Activated T-helper 2 cell treated with anti-CD3 and anti-CD28 coated beads, Interferon-gamma antibody, Interleukin-2, Interleukin-4, amounts not matched to agents 10 μg/mL and 5 μg/mL and 100 μg/mL, durations not matched to agents 14 hours and 24 hours and 36 hours (primary cell): ENCODE measurements around the gene TARBP2. TPM values are rescaled to one million over a fixed set of nuclear protein-coding genes. Genes with fewer than 3 reads are reported as not detected.

Experiments
- DNase-seq: peaks from one replicate; pipeline ENCODE4 v3.0.0; 2021; ENCODE audit warnings: low spot score
- H3K27ac Mint-ChIP-seq: one replicate; pipeline ENCODE4 v1.8.0; 2021; ENCODE audit warnings: mixed read lengths
- H3K27me3 Mint-ChIP-seq: one replicate; pipeline ENCODE4 v1.8.0; 2021; ENCODE audit warnings: low read depth, mixed read lengths
- H3K36me3 Mint-ChIP-seq: one replicate; pipeline ENCODE4 v1.8.0; 2021; ENCODE audit warnings: low read depth, mixed read lengths
- H3K4me1 Mint-ChIP-seq: one replicate; pipeline ENCODE4 v1.8.0; 2021; ENCODE audit warnings: low read depth, mixed read lengths
- H3K4me3 Mint-ChIP-seq: one replicate; pipeline ENCODE4 v1.8.0; 2021; ENCODE audit warnings: low read depth, mild to moderate bottlenecking, moderate library complexity, mixed read lengths
- H3K9me3 Mint-ChIP-seq: one replicate; pipeline ENCODE4 v1.8.0; 2021; ENCODE audit warnings: mixed read lengths
- intact Hi-C: fragments of 100-400 bp; cut with micrococcal nuclease; formaldehyde crosslinking; loops from one replicate; pipeline ENCODE4 v1.15.1; 2023
- total RNA-seq: library from RNA; stranded (reverse); gene quantifications from 2 replicates; pipeline ENCODE4 v1.2.3, GENCODE V29; 2022

The TARBP2 gene
- total RNA-seq, 1 donor from 2014 or later = 47.0 TPM

DNA sequence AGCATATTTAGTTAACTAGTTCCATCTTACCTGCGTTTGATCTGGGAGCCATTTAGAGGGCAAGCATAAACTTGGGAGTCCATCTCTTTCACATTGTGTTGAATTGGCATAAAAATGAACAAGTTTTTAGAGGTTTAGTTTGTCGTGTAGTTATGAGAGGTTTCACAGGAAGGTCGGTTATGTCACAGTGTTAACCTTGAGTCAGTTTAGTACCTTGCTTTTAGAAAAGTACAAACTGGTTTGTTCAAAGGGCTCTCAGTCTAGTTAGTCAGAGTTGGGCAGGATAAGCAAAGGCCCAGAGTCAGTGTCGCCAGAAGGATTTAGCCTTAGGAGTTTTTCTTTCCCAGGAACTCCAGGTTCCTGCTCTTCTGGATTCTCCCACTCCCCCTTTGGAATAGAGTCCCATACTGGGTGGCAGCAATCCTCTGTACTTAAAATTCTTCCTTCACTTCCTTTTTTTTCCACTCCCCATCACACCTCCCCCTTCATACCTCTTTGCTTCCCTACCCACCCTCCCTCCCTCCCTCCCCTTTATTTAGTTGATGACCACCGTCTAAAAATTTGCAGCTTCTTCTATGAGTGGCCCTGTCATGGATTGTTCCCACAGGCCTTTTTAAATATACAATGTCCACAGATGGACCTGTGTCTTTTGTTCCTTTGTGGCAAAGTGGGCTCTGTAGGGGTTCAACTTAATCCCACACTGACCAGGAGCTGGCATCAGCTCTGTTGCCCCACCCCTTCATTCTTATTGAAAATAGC is 37.1 kb upstream of the TARBP2 start:
- intact Hi-C loops = no loop called here
- H3K9me3 Mint-ChIP-seq = no peaks in the 10 kb centered on the region
- DNase-seq = no peak
- H3K27ac Mint-ChIP-seq = no peak overlapping the region
- H3K4me1 Mint-ChIP-seq = peaks cover 20% of the 10 kb centered on the region
- H3K27me3 Mint-ChIP-seq = no peaks in the 10 kb centered on the region
- peaks cover 98% of the 10 kb centered on the region for H3K36me3 Mint-ChIP-seq
- H3K4me3 Mint-ChIP-seq = no peak overlapping the region

DNA sequence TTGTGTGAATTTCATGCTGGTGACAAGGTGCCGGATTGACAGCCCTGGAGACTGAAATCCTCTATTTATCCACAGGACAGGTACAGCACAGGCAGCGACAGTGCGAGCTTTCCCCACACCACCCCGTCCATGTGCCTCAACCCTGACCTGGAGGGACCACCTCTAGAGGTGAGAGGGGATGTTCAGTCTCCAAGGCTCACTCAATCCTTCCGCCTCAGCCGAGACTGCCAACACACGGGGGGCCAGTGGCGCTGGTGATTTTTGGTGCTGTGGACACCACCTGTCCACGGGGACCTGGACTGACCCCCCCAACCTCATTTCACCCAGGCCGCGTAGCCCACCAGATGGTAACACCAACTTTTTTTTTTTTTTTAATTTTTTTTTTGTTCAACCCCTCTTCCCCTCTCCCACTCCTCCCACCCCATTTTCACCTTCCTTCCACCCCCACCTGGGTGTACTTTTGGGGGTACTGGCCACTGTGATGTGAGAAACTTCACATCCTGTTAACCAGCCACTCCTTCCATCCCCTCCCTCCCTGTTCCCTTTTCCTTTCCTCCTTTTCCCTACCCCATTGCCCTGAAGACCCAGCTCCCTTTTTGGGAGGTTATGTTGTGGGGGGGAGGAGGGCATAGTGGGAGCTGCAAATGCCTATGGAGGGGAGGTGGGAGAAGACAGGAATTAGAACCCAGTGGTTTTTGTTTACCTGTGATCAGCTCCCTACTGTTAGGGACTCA is 36.2 kb upstream of the TARBP2 start:
- no peaks in the 10 kb centered on the region for H3K27me3 Mint-ChIP-seq
- intact Hi-C loops = no loop called here
- H3K36me3 Mint-ChIP-seq = peaks cover 98% of the 10 kb centered on the region
- DNase-seq = no peak
- H3K4me1 Mint-ChIP-seq = peaks cover 15% of the 10 kb centered on the region
- no peak overlapping the region for H3K27ac Mint-ChIP-seq
- no peaks in the 10 kb centered on the region for H3K9me3 Mint-ChIP-seq
- H3K4me3 Mint-ChIP-seq = no peak overlapping the region

DNA sequence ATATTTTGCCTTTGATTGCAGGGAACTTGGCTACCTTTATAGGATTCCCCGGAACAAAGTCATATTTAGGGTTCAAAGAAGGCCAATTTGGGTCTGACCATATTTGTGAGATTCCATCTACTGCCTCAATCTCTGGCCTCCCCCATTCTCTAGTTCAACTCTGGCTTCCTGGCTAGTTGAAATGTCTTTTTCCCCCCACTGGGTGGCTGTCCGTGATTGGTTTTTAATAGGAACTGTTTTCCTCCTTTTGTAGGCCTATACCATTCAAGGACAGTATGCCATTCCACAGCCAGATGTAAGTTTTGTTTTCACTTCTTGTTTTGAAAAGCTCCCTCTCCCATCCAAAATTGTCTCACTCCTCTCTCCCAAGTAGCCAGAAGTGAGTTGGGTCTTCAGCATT is 35.4 kb upstream of the TARBP2 start:
- peaks cover 96% of the 10 kb centered on the region for H3K36me3 Mint-ChIP-seq
- peaks cover 16% of the 10 kb centered on the region for H3K4me1 Mint-ChIP-seq
- H3K27ac Mint-ChIP-seq = no peak overlapping the region
- H3K9me3 Mint-ChIP-seq = no peaks in the 10 kb centered on the region
- no peak overlapping the region for H3K4me3 Mint-ChIP-seq
- no peaks in the 10 kb centered on the region for H3K27me3 Mint-ChIP-seq
- DNase-seq = no peak
- intact Hi-C loops = no loop called here

DNA sequence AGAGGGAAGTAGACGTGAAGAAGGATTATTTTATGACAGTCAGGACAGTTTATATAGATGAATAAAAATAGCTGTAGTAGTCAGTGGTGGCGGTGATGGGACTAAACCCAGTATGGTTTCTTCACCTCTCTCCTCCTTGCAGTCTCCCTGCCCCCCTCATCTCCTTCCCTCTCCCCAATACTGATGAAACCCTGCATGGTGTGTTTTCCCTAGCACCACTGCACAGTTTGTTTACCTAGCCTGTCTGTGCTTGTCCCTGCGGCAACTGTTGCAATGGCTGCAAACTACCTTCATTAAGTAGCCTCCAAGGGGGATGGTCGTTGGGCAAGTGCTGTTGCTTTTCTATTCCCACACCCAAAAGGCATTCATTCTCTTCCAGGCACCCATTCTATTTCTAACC is 34.4 kb upstream of the TARBP2 start:
- Mint-ChIP-seq H3K4me1 (peaks cover 14% of the 10 kb centered on the region), H3K27me3 (no peaks in the 10 kb centered on the region), H3K9me3 (no peaks in the 10 kb centered on the region), H3K4me3 (no peak overlapping the region), H3K27ac (no peak overlapping the region), H3K36me3 (peaks cover 95% of the 10 kb centered on the region)
- DNase-seq = no peak
- intact Hi-C loops = no loop called here

DNA sequence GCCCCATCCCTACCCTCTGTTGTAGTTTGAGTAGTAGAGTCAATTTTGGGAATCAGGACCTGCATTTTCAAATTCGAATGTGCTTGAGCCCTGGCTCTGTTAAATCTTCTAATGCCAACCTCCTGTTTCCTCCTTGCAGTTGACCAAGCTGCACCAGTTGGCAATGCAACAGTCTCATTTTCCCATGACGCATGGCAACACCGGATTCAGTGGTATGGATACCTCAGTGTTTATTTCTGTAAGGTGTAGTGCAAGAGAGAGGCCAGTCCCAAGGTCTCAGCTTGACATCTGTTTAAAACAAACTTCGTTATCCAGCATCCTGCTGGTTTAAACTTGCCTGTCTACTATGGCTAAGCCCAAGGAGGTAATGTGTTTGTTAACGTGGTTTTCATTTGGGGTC is 34.0 kb upstream of the TARBP2 start:
- no peaks in the 10 kb centered on the region for H3K27me3 Mint-ChIP-seq
- H3K9me3 Mint-ChIP-seq = no peaks in the 10 kb centered on the region
- no peak overlapping the region for H3K27ac Mint-ChIP-seq
- H3K36me3 Mint-ChIP-seq = peaks cover 95% of the 10 kb centered on the region
- H3K4me1 Mint-ChIP-seq = peaks cover 18% of the 10 kb centered on the region
- no peak overlapping the region for H3K4me3 Mint-ChIP-seq
- intact Hi-C loops = no loop called here
- DNase-seq = no peak

DNA sequence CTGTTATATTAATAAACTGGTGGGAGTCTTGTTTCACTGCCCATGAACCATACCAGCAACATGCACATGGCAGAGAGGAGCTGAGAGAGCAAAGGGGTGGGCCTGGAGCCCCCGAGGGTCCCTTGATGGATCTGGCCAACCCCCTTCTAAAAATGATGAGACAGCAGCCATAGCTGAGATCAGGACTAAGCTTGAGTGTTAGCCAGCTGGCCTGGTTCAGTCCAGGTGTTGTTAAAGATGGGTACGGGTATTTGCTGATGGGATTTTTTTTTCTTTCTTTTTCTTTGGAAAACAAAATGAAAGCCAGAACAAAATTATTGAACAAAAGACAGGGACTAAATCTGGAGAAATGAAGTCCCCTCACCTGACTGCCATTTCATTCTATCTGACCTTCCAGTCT is 33.2 kb upstream of the TARBP2 start:
- Mint-ChIP-seq H3K36me3 (peaks cover 95% of the 10 kb centered on the region), H3K27ac (no peak overlapping the region), H3K9me3 (no peaks in the 10 kb centered on the region), H3K4me1 (peaks cover 22% of the 10 kb centered on the region), H3K27me3 (no peaks in the 10 kb centered on the region), H3K4me3 (no peak overlapping the region)
- no peak for DNase-seq
- intact Hi-C loops = no loop called here

DNA sequence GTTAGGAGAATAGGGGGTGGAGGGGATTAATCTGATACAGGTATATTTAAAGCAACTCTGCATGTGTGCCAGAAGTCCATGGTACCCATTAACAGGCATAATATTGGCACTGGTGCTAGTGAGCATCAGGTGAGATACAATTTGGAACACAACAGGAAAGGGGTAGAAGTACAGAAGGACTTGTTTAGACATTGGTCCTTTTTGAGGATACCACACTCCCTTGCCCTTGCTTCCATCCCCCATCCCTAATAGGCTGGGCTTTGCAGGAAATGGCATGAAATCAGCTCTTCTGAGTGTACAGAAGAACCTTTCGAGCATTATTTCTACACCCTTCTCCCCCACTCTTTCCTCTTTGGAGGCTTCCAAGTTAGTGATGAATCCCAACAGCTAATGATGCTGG is 32.8 kb upstream of the TARBP2 start:
- DNase-seq = no peak
- intact Hi-C loops = no loop called here
- H3K9me3 Mint-ChIP-seq = no peaks in the 10 kb centered on the region
- peaks cover 22% of the 10 kb centered on the region for H3K4me1 Mint-ChIP-seq
- peaks cover 91% of the 10 kb centered on the region for H3K36me3 Mint-ChIP-seq
- H3K27me3 Mint-ChIP-seq = no peaks in the 10 kb centered on the region
- H3K27ac Mint-ChIP-seq = no peak overlapping the region
- H3K4me3 Mint-ChIP-seq = no peak overlapping the region

DNA sequence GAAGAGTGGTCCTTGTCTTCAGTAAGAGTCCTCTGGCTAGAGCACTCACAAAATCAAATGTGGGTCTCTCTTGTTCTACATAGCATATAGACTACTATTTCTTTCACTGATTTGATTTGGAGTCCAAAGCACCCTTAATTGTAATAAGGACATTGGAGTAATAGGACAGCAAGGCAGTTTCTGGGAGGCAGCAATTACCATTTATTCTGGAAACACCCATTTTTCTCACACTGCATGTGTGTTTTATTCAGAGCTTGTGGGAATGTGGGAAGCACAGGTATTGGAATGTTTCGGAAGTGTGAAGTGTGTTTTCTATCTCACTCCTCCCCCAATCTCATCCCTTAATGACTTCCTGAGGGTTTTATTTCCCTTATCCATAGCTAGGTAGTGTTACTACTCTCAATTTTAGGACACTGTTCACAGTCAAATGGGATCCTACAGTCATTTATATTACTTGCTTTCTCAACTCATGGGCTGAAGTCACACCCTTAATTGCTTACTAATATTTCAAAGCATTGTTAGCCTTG is 29.0 kb upstream of the TARBP2 start:
- no peaks in the 10 kb centered on the region for H3K9me3 Mint-ChIP-seq
- H3K4me1 Mint-ChIP-seq = peaks cover 42% of the 10 kb centered on the region
- peaks cover 90% of the 10 kb centered on the region for H3K36me3 Mint-ChIP-seq
- H3K27ac Mint-ChIP-seq = no peak overlapping the region
- no peak for DNase-seq
- intact Hi-C loops = no loop called here
- no peak overlapping the region for H3K4me3 Mint-ChIP-seq
- no peaks in the 10 kb centered on the region for H3K27me3 Mint-ChIP-seq

DNA sequence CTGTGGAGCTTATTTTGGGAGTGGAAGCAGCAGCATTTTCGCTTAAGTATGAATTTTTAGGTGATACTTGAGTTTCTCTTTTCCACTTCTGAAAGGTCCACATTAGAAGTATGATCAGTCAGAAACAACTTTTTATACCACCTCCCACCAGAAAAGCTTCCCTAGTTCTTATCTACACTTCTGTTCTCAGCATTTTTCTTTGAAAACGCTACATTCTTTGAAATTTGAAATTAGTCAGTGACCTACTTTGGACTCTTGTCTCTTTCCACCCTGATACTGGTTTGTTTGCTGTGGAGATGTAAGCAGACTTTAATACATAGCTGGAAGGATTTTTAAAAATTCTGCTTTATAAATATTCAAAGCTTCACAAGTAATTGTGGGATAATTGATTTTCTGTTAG is 27.0 kb upstream of the TARBP2 start:
- Mint-ChIP-seq H3K27me3 (no peaks in the 10 kb centered on the region), H3K4me3 (no peak overlapping the region), H3K9me3 (no peaks in the 10 kb centered on the region), H3K36me3 (peaks cover 86% of the 10 kb centered on the region), H3K27ac (peak overlapping the region; percentile 36), H3K4me1 (peaks cover 42% of the 10 kb centered on the region)
- intact Hi-C loops = no loop called here
- DNase-seq = no peak

DNA sequence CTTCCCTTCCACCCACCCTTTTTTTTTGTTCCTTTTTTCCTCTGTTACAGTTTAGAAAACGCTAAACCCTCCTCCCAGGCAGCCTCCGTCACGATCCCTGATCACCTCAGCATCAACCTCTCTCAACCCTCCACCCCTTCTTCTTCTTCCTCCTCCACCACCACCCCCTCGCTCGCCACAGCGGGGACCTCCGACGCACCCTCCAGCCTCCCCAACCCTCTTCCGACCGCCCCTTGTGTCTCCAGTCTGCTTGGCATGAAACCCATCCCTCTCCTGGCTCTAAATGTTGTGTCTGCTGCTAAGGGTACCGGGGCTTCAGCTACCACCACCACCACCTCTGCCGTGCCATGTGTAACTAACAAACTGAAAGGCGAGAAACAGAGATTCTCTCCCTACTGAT is 26.3 kb upstream of the TARBP2 start:
- peaks cover 88% of the 10 kb centered on the region for H3K36me3 Mint-ChIP-seq
- peaks cover 42% of the 10 kb centered on the region for H3K4me1 Mint-ChIP-seq
- H3K9me3 Mint-ChIP-seq = no peaks in the 10 kb centered on the region
- H3K4me3 Mint-ChIP-seq = no peak overlapping the region
- intact Hi-C loops = no loop called here
- H3K27me3 Mint-ChIP-seq = no peaks in the 10 kb centered on the region
- H3K27ac Mint-ChIP-seq = peak overlapping the region; percentile 66
- DNase-seq = no peak

DNA sequence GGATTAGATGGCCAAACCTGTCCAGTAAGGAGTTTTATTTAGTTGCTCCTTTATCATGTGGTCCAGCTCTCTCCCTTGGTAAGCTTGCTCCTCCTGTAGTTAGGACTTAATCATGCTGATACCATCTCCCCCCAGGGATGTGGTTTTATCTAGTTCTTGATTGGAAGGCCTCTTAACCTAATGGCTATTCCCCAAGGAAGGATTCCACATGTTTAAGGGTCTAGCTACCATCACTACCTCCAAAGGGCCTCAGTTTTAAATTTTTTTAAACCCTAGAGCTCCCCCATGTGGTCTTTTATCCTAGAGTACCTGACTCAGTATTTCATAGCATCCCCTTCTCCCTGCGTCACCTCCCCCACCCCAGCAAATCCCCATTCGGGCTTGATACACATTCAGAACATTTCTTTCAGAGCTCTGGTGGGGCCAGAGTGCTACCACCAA is 24.3 kb upstream of the TARBP2 start:
- peaks cover 34% of the 10 kb centered on the region for H3K4me1 Mint-ChIP-seq
- H3K27ac Mint-ChIP-seq = no peak overlapping the region
- H3K36me3 Mint-ChIP-seq = peaks cover 85% of the 10 kb centered on the region
- intact Hi-C loops = no loop called here
- DNase-seq = no peak
- no peak overlapping the region for H3K4me3 Mint-ChIP-seq
- no peaks in the 10 kb centered on the region for H3K9me3 Mint-ChIP-seq
- H3K27me3 Mint-ChIP-seq = no peaks in the 10 kb centered on the region

DNA sequence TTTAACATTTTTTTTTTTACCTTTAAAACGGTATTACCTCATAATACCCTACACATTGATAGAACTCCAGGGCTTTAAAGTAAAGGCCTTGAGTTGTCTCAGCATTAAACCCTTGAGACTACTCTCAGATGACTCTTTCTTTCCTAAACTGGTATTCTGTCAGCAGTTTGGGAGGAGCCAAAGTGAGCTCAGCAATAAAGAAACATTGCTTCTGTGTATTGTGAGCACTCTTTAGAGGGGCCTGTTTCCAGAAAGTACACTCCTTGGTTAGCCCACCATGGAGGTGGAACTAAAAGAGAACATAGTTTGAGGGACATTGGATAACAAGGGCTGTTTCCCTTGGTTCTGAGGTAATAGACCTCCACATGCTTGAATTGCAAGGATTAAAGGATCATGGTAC is 22.2 kb upstream of the TARBP2 start:
- H3K9me3 Mint-ChIP-seq = no peaks in the 10 kb centered on the region
- DNase-seq = no peak
- H3K4me3 Mint-ChIP-seq = no peak overlapping the region
- no peaks in the 10 kb centered on the region for H3K27me3 Mint-ChIP-seq
- intact Hi-C loops = loop anchor here (2.0 kb wide), 1 partner anchor 14 kb away; no protein-coding TSS in a partner anchor
- H3K27ac Mint-ChIP-seq = no peak overlapping the region
- H3K36me3 Mint-ChIP-seq = peaks cover 86% of the 10 kb centered on the region
- H3K4me1 Mint-ChIP-seq = peaks cover 18% of the 10 kb centered on the region

DNA sequence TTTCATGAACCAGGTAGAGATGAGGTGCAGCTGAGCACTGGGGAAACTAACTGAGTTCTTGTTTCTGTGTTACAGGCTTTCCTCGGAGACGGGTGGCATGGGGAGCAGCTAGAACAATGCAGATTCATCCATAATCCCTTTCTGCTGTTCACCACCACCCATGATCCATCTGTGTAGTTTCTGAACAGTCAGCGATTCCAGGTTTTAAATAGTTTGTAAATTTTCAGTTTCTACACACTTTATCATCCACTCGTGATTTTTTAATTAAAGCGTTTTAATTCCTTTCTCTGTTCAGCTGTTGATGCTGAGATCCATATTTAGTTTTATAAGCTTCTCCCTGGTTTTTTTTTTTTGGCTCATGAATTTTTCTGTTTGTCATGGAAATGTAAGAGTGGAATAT is 21.8 kb upstream of the TARBP2 start:
- peaks cover 86% of the 10 kb centered on the region for H3K36me3 Mint-ChIP-seq
- H3K27ac Mint-ChIP-seq = no peak overlapping the region
- H3K9me3 Mint-ChIP-seq = no peaks in the 10 kb centered on the region
- no peaks in the 10 kb centered on the region for H3K27me3 Mint-ChIP-seq
- H3K4me1 Mint-ChIP-seq = peaks cover 14% of the 10 kb centered on the region
- no peak for DNase-seq
- intact Hi-C loops = loop anchor here (2.0 kb wide), 1 partner anchor 13 kb away; no protein-coding TSS in a partner anchor
- no peak overlapping the region for H3K4me3 Mint-ChIP-seq
